Brain microvascular endothelial cell (primary cell): ENCODE data around the gene ZNF471.

Experiments used
- DNase-seq: peaks from one replicate; pipeline ENCODE4 v3.0.0-alpha.2; 2020
- H3K27ac ChIP-seq: fragments of 250-450 bp; sonication (Bioruptor Pico); 2 replicates; pipeline ENCODE4 v1.5.1; 2020; ENCODE audit warnings: mild to moderate bottlenecking, moderate library complexity
- H3K27me3 ChIP-seq: fragments of 250-450 bp; sonication (Bioruptor Pico); replicated peaks from 2 replicates; pipeline ENCODE4 v1.5.1; 2020; ENCODE audit warnings: mild to moderate bottlenecking
- H3K36me3 ChIP-seq: fragments of 250-450 bp; sonication (Bioruptor Pico); replicated peaks from 2 replicates; pipeline ENCODE4 v1.5.1; 2020; ENCODE audit warnings: mild to moderate bottlenecking
- H3K4me3 ChIP-seq: 2 replicates; pipeline ENCODE4 v1.5.1; 2011; ENCODE audit warnings: low read depth, mild to moderate bottlenecking, control low read depth, low read length, moderate library complexity
- in situ Hi-C: cut with HindIII; loops from 2 replicates; pipeline ENCODE4 v1.10.0; 2017; ENCODE audit warnings: low sequenced_read_pairs, low pct_ligation_motif_present
- TF ChIP-seq, protein P1 (sequence below): IDR thresholded peaks from 2 replicates; pipeline ENCODE4 v1.5.1; 2011; ENCODE audit warnings: low read depth, mild to moderate bottlenecking, moderate library complexity, low read length, control low read depth, inconsistent platforms; ENCODE audit errors: missing control alignments

Gene ZNF471

DNA sequence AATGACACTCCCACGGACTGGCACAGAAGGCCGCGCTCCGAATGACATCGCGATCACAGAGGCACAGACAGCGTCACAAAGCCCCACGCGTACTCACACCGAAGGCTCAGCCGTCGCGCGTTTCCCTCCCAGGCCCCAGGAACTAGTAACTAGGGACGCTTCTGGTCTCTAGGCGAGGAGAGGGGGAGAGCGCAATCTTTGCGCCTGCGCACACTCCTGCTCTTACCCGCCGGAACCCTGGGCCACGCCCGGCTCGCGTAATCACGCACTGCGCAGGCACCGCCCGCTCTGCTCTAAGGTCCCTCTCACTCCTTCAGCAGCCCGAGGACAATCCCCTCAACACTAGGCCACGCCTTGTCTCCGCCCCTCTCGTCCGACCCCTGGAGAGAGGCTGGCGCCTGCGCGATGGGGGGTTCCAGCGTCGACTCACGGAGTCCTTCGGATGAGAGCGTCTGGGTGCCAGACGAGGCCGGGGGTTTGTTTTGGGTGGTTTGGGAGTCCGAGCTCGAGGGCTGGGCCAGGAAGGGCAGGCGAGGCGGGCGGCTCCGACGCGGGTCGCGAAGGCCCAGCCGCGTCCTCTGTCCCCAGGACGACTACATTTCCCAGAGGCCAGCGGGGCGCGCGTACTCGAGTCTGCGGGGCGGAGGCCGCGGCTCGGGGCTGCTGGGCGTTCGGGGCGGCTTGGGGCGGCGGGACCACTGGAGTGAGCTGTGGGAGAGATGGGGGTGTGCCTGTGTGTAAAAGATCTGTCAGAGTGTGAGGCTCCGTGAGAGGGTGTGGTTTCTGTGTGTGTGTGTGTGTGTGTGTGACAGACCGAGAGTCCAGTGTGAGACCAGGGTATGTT, at the start of gene ZNF471:
TSS of gene ZNF471 (plus strand) at position 410 of the 844 bp plus-strand sequence. CDS start 3,717 bp downstream, outside the sequence.
- peak; percentile 98 for DNase-seq
- peak within 1 kb of the TSS; percentile 97 for H3K27ac ChIP-seq
- H3K4me3 ChIP-seq: peak within 1 kb of the TSS; percentile 80
- TF ChIP-seq, protein P1, sequence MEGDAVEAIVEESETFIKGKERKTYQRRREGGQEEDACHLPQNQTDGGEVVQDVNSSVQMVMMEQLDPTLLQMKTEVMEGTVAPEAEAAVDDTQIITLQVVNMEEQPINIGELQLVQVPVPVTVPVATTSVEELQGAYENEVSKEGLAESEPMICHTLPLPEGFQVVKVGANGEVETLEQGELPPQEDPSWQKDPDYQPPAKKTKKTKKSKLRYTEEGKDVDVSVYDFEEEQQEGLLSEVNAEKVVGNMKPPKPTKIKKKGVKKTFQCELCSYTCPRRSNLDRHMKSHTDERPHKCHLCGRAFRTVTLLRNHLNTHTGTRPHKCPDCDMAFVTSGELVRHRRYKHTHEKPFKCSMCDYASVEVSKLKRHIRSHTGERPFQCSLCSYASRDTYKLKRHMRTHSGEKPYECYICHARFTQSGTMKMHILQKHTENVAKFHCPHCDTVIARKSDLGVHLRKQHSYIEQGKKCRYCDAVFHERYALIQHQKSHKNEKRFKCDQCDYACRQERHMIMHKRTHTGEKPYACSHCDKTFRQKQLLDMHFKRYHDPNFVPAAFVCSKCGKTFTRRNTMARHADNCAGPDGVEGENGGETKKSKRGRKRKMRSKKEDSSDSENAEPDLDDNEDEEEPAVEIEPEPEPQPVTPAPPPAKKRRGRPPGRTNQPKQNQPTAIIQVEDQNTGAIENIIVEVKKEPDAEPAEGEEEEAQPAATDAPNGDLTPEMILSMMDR: no peak
- H3K27me3 ChIP-seq: no peaks in the 10 kb centered on the region
- in situ Hi-C loops: no loop called here
- no peaks in the 10 kb centered on the region for H3K36me3 ChIP-seq

- no peak overlapping the region for H3K4me3 ChIP-seq
These were observed 33.3 kb upstream of the ZNF471 start for GRCh38 chr19:56474308-56474707.

GRCh38 chr19:56476093-56476492, 31.6 kb upstream of the ZNF471 start:
- no peaks in the 10 kb centered on the region for H3K36me3 ChIP-seq
- no peak overlapping the region for H3K27ac ChIP-seq
- no peaks in the 10 kb centered on the region for H3K27me3 ChIP-seq
- DNase-seq: no peak
- TF ChIP-seq, protein P1: no peak
- in situ Hi-C loops: no loop called here
- peak overlapping the region; percentile 75 for H3K4me3 ChIP-seq

More at GRCh38 chr19:56474308-56474707, 33.3 kb upstream of the ZNF471 start:
- Histone ChIP-seq H3K36me3 (no peaks in the 10 kb centered on the region), H3K27me3 (no peaks in the 10 kb centered on the region), H3K27ac (no peak overlapping the region)
- DNase-seq: no peak
- TF ChIP-seq, protein P1: no peak
- in situ Hi-C loops: no loop called here

- peak; percentile 90 for DNase-seq
- TF ChIP-seq, protein P1: no peak
- Histone ChIP-seq H3K4me3 (peak within 1 kb of the TSS; percentile 75), H3K36me3 (no peaks in the 10 kb centered on the region), H3K27me3 (no peaks in the 10 kb centered on the region), H3K27ac (peak within 1 kb of the TSS; percentile 93)
- in situ Hi-C loops: no loop called here
These were observed 30.8 kb upstream of the ZNF471 start, which contains the start of gene ZNF667 for GRCh38 chr19:56476651-56477428. Gene ZNF667 (minus strand): TSS chr19:56477345. CDS start chr19:56462370, 14,975 bp downstream.

DNA sequence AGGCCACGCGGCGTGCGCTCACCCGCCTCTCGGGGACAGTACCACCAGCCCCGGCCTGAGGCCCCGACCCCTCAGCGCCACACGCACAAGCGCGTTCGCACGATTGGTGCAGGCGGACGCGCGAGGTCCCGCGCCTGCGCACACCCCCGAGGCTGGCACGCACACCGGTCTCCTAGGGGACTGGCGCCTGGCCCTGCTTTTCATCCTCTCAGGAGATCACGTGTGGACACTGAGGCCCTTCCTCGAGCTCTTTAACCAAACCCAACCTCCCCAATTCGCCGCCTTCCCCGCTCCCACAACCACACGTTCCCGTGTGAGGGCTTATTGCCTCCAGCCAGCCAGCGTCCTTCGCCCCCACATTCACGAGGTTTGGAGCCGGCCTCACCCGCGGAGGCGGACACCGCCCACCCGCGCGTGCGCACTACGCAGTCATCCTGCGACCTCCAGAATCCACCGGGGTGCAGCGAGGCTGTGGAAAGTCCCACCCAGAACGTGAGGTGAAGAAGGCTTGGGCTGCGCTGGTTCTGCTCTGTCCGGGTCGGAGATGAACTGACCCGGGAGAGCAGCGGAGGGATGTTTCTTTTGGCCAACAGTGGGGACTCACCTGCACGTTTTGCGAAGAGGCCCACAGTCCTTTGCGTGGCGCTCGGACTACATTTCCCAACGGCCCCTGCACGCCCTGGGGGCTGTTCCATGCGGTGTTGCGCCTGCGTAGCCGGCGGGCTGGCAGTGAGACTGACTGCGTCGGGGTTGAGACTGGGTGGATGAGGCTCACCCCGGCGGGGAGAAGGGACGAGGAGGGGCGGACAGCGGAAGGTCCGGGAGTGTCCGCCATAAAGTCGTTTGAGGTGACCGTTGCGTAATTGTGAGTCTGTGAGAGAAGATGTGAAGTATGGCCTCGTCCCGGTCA, 30.0 kb upstream of the ZNF471 start:
- Histone ChIP-seq H3K27me3 (no peaks in the 10 kb centered on the region), H3K4me3 (peak overlapping the region; percentile 75), H3K27ac (peak overlapping the region; percentile 93), H3K36me3 (no peaks in the 10 kb centered on the region)
- in situ Hi-C loops: no loop called here
- TF ChIP-seq, protein P1: no peak
- DNase-seq: peak; percentile 90
